ENCODE results near the gene LILRA1.
"Not testable (repeated sequence)": the region's sequence is repeated elsewhere in the genome, so short reads cannot be mapped to it uniquely, and the experiment has no call there.

DNA sequence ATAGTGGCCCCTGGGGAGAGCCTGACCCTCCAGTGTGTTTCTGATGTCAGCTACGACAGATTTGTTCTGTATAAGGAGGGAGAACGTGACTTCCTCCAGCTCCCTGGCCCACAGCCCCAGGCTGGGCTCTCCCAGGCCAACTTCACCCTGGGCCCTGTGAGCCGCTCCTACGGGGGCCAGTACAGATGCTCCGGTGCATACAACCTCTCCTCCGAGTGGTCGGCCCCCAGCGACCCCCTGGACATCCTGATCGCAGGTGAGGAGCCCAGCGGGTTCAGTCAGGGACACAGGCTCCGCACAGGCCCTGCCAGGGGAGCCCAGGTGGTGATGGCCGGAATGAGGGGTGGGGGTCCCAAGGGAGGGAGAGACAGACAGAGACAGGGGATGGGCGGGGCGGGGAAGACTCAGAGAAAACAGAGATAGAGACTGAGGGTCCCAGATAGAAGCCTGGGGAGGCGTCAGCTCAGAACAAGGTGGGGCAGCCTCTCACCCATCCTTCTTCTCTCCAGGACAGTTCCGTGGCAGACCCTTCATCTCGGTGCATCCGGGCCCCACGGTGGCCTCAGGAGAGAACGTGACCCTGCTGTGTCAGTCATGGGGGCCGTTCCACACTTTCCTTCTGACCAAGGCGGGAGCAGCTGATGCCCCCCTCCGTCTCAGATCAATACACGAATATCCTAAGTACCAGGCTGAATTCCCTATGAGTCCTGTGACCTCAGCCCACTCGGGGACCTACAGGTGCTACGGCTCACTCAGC lies 2.4 kb downstream of the LILRA1 start:
- not testable (repeated sequence) for TF ChIP-seq NFE2L1 (CRISPR knock-in tag; IDR thresholded peaks at IDR 0.05; ENCODE audit: borderline replicate concordance); RFXANK (CRISPR knock-in tag; IDR thresholded peaks at IDR 0.05); POLR2A (IDR thresholded peaks at IDR 0.05; ENCODE audit: insufficient read depth in 1 of 2, low read depth in 2 of 2, low read length in 2 of 2); RARG (CRISPR knock-in tag; IDR thresholded peaks at IDR 0.05; ENCODE audit: low read depth); ZC3H4 (CRISPR knock-in tag; IDR thresholded peaks at IDR 0.05; ENCODE audit: borderline replicate concordance); ZBTB7B (CRISPR knock-in tag; IDR thresholded peaks at IDR 0.05); EP300 (IDR thresholded peaks at IDR 0.05; ENCODE audit: low read depth in 2 of 2, low read length in 2 of 2); EP300 (CRISPR knock-in tag; IDR thresholded peaks at IDR 0.05; ENCODE audit: borderline replicate concordance); ZNF670 (CRISPR knock-in tag; IDR thresholded peaks at IDR 0.05; ENCODE audit: borderline replicate concordance); STAT6 (CRISPR knock-in tag; IDR thresholded peaks at IDR 0.05; ENCODE audit: borderline replicate concordance); ZFP36 (IDR thresholded peaks at IDR 0.05; ENCODE audit: borderline replicate concordance, low read depth, low read length, partially characterized antibody); ZKSCAN1 (IDR thresholded peaks at IDR 0.05; ENCODE audit: low read length); RXRA (CRISPR knock-in tag; IDR thresholded peaks at IDR 0.05)
- TF ChIP-seq, protein P1, sequence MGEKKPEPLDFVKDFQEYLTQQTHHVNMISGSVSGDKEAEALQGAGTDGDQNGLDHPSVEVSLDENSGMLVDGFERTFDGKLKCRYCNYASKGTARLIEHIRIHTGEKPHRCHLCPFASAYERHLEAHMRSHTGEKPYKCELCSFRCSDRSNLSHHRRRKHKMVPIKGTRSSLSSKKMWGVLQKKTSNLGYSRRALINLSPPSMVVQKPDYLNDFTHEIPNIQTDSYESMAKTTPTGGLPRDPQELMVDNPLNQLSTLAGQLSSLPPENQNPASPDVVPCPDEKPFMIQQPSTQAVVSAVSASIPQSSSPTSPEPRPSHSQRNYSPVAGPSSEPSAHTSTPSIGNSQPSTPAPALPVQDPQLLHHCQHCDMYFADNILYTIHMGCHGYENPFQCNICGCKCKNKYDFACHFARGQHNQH (CRISPR knock-in tag; IDR thresholded peaks at IDR 0.05): not testable (repeated sequence)
- TF ChIP-seq, protein P2, sequence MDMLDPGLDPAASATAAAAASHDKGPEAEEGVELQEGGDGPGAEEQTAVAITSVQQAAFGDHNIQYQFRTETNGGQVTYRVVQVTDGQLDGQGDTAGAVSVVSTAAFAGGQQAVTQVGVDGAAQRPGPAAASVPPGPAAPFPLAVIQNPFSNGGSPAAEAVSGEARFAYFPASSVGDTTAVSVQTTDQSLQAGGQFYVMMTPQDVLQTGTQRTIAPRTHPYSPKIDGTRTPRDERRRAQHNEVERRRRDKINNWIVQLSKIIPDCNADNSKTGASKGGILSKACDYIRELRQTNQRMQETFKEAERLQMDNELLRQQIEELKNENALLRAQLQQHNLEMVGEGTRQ (IDR thresholded peaks at IDR 0.05; ENCODE audit: low read depth, low read length): not testable (repeated sequence)
- TF ChIP-seq, protein P2 (CRISPR knock-in tag; IDR thresholded peaks at IDR 0.05; ENCODE audit: borderline replicate concordance): not testable (repeated sequence)

Data from HepG2 (cell line).